NCI-H1417 (cell line): ENCODE measurements around the gene BRIX1.
"Not testable (repeated sequence)": the region's sequence is repeated elsewhere in the genome, so short reads cannot be mapped to it uniquely, and the experiment has no call there.

Experiments
- DNase-seq, 3 experiments: peaks; one replicate each; lab custom pipeline; 2025; lab: John Stamatoyannopoulos, UW

BRIX1 gene

GRCh38 chr5:34967540-34967939 lies 52.0 kb downstream of the BRIX1 start:
- DNase-seq, result no peak

GRCh38 chr5:34968258-34968657 lies 52.7 kb downstream of the BRIX1 start:
- no peak for DNase-seq

- no peak for DNase-seq
Measured at GRCh38 chr5:34970552-34970951, 55.0 kb downstream of the BRIX1 start.

- DNase-seq, result not testable (repeated sequence)
Measured at GRCh38 chr5:34971655-34972054, 56.1 kb downstream of the BRIX1 start.
